Measurements from ENCODE around the gene HS3ST6. TPM values are rescaled to one million over a fixed set of nuclear protein-coding genes. Genes with fewer than 3 reads are reported as not detected.

The HS3ST6 gene
- total RNA-seq, 1 experiment from 2014 or later: 1.0 TPM

DNA sequence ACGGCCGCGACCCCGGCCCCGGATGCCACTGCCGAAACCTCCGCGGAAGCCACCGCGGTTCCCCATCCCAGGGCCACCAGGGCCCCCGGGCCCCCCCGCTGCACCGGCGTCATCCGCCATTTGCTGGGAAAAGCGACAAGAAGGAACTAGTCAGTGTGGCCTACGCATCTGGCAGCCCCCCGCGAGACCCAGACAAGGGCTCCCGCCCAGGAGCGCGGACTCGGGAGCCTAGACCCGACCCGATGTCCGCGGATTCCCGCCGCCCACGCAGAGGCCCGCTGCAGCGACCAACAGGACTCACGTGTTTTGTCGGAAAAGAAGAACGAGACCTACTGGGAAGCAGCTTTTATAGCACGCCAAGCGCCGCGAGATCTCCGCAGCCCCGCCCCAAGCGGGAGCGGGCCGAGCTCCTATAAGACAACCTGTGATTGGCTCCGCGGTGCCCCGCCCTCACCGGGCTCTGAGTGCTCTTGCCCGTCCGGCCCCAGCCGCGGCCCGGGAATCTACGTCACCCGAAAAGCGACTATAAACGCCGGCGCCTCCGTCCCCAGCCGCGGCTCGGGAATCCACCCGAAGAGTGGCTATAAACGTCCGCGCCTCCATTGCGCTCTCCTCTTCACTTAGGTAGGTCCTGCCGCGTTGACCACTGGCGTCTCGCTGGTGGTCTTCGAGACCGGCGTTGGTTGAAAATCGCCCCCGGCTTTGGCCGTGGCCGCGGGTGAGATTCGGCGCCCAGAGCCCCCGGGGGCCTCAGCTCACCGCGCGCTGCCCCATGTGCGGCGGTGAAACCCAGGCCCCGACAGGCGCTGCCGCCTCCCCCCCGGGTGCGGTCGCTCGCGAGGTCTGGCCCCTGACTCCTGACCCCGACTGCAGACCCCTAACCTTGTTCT is 46.5 kb upstream of the HS3ST6 start, which contains the start of gene RPS2:
Gene RPS2 (minus strand): TSS at position 321 of the 890 bp plus-strand sequence. CDS start 201 bp downstream, at position 120.
- DNase-seq (ENCODE audit: low spot score) (peak; percentile 99), ATAC-seq (peak; percentile 51)
- Mint-ChIP-seq H3K27me3 (ENCODE audit: low read depth) (no peaks in the 10 kb centered on the region), H3K36me3 (peaks cover 35% of the 10 kb centered on the region), H3K4me1 (peaks cover 39% of the 10 kb centered on the region), H3K4me3 (peak within 1 kb of the TSS; percentile 94), H3K27ac (peak within 1 kb of the TSS; percentile 97), H3K9me3 (no peaks in the 10 kb centered on the region)
- ChIA-PET POLR2A (interaction anchor here (0.7 to 2.3 kb wide), 22 partner anchors 9 to 544 kb away, joined by 3 to 20 read pairs (median 5); partner anchors contain the start of genes FAHD1, MAPK8IP3, MSRB1 and NOXO1), CTCF (interaction anchor here (0.7 to 1.0 kb wide), 9 partner anchors 13 to 83 kb away, joined by 3 to 12 read pairs (median 4); partner anchors contain the start of genes NOXO1, NTHL1 and TSC2)
- TF ChIP-seq ZNF263 (CRISPR knock-in tag; IDR thresholded peaks at IDR 0.05; ENCODE audit: low read depth): peak; percentile 32; the same call in 1 of the 2 replicates
- TF ChIP-seq, protein P1, sequence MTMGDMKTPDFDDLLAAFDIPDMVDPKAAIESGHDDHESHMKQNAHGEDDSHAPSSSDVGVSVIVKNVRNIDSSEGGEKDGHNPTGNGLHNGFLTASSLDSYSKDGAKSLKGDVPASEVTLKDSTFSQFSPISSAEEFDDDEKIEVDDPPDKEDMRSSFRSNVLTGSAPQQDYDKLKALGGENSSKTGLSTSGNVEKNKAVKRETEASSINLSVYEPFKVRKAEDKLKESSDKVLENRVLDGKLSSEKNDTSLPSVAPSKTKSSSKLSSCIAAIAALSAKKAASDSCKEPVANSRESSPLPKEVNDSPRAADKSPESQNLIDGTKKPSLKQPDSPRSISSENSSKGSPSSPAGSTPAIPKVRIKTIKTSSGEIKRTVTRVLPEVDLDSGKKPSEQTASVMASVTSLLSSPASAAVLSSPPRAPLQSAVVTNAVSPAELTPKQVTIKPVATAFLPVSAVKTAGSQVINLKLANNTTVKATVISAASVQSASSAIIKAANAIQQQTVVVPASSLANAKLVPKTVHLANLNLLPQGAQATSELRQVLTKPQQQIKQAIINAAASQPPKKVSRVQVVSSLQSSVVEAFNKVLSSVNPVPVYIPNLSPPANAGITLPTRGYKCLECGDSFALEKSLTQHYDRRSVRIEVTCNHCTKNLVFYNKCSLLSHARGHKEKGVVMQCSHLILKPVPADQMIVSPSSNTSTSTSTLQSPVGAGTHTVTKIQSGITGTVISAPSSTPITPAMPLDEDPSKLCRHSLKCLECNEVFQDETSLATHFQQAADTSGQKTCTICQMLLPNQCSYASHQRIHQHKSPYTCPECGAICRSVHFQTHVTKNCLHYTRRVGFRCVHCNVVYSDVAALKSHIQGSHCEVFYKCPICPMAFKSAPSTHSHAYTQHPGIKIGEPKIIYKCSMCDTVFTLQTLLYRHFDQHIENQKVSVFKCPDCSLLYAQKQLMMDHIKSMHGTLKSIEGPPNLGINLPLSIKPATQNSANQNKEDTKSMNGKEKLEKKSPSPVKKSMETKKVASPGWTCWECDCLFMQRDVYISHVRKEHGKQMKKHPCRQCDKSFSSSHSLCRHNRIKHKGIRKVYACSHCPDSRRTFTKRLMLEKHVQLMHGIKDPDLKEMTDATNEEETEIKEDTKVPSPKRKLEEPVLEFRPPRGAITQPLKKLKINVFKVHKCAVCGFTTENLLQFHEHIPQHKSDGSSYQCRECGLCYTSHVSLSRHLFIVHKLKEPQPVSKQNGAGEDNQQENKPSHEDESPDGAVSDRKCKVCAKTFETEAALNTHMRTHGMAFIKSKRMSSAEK (CRISPR knock-in tag; IDR thresholded peaks at IDR 0.05; ENCODE audit: borderline replicate concordance): 0 out of 2 replicates have a peak, but pooled peaks have one; percentile 9
- TF ChIP-seq NFYB (CRISPR knock-in tag; conservative IDR thresholded peaks at IDR 0.05; ENCODE audit: low read depth): peak; percentile 76
- TF ChIP-seq GABPB1 (CRISPR knock-in tag; IDR thresholded peaks at IDR 0.05): 0 out of 2 replicates have a peak, but pooled peaks have one; percentile 25
- TF ChIP-seq CREM (CRISPR knock-in tag; IDR thresholded peaks at IDR 0.05): peak; percentile 93
- peak; percentile 79; the same call in 1 of the 2 replicates for TF ChIP-seq ELF4 (CRISPR knock-in tag; IDR thresholded peaks at IDR 0.05; ENCODE audit: low read depth)
- 0 out of 2 replicates have a peak, but pooled peaks have one; percentile 18 for TF ChIP-seq ZNF416 (CRISPR knock-in tag; IDR thresholded peaks at IDR 0.05)
- peak; percentile 85; the same call in 1 of the 2 replicates for TF ChIP-seq PRRX2 (CRISPR knock-in tag; IDR thresholded peaks at IDR 0.05)
- TF ChIP-seq RELA (CRISPR knock-in tag; IDR thresholded peaks at IDR 0.05; ENCODE audit: borderline replicate concordance): 0 out of 2 replicates have a peak, but pooled peaks have one; percentile 39
- no peak for TF ChIP-seq JAZF1 (CRISPR knock-in tag; IDR thresholded peaks at IDR 0.05)
- no peak for TF ChIP-seq ZNF423 (CRISPR knock-in tag; IDR thresholded peaks at IDR 0.05)
- peak; percentile 73 for TF ChIP-seq SP1 (CRISPR knock-in tag; conservative IDR thresholded peaks at IDR 0.05)
- TF ChIP-seq NR1H2 (CRISPR knock-in tag; IDR thresholded peaks at IDR 0.05): no peak
- TF ChIP-seq, protein P2, sequence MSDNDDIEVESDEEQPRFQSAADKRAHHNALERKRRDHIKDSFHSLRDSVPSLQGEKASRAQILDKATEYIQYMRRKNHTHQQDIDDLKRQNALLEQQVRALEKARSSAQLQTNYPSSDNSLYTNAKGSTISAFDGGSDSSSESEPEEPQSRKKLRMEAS (CRISPR knock-in tag; IDR thresholded peaks at IDR 0.05): peak; percentile 91
- peak; percentile 37; the same call in 1 of the 2 replicates for TF ChIP-seq SMAD3 (CRISPR knock-in tag; IDR thresholded peaks at IDR 0.05; ENCODE audit: borderline replicate concordance)
- no peak for TF ChIP-seq SOX15 (CRISPR knock-in tag; IDR thresholded peaks at IDR 0.05)
- TF ChIP-seq HMGA2 (CRISPR knock-in tag; IDR thresholded peaks at IDR 0.05): no peak
- peak; percentile 33; the same call in 1 of the 2 replicates for TF ChIP-seq EMX1 (CRISPR knock-in tag; IDR thresholded peaks at IDR 0.05)
- TF ChIP-seq, protein P3, sequence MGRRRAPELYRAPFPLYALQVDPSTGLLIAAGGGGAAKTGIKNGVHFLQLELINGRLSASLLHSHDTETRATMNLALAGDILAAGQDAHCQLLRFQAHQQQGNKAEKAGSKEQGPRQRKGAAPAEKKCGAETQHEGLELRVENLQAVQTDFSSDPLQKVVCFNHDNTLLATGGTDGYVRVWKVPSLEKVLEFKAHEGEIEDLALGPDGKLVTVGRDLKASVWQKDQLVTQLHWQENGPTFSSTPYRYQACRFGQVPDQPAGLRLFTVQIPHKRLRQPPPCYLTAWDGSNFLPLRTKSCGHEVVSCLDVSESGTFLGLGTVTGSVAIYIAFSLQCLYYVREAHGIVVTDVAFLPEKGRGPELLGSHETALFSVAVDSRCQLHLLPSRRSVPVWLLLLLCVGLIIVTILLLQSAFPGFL (CRISPR knock-in tag; IDR thresholded peaks at IDR 0.05; ENCODE audit: borderline replicate concordance): 0 out of 2 replicates have a peak, but pooled peaks have one; percentile 54
- TF ChIP-seq, protein P4, sequence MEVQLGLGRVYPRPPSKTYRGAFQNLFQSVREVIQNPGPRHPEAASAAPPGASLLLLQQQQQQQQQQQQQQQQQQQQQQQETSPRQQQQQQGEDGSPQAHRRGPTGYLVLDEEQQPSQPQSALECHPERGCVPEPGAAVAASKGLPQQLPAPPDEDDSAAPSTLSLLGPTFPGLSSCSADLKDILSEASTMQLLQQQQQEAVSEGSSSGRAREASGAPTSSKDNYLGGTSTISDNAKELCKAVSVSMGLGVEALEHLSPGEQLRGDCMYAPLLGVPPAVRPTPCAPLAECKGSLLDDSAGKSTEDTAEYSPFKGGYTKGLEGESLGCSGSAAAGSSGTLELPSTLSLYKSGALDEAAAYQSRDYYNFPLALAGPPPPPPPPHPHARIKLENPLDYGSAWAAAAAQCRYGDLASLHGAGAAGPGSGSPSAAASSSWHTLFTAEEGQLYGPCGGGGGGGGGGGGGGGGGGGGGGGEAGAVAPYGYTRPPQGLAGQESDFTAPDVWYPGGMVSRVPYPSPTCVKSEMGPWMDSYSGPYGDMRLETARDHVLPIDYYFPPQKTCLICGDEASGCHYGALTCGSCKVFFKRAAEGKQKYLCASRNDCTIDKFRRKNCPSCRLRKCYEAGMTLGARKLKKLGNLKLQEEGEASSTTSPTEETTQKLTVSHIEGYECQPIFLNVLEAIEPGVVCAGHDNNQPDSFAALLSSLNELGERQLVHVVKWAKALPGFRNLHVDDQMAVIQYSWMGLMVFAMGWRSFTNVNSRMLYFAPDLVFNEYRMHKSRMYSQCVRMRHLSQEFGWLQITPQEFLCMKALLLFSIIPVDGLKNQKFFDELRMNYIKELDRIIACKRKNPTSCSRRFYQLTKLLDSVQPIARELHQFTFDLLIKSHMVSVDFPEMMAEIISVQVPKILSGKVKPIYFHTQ (CRISPR knock-in tag; IDR thresholded peaks at IDR 0.05): peak; percentile 78; the same call in 1 of the 2 replicates
- peak; percentile 65; the same call in 1 of the 2 replicates for TF ChIP-seq TEAD1 (CRISPR knock-in tag; IDR thresholded peaks at IDR 0.05)
- no peak for TF ChIP-seq CBFB (CRISPR knock-in tag; IDR thresholded peaks at IDR 0.05; ENCODE audit: low read depth)
- TF ChIP-seq FOXK1 (CRISPR knock-in tag; IDR thresholded peaks at IDR 0.05): peak; percentile 72
- TF ChIP-seq, protein P5, sequence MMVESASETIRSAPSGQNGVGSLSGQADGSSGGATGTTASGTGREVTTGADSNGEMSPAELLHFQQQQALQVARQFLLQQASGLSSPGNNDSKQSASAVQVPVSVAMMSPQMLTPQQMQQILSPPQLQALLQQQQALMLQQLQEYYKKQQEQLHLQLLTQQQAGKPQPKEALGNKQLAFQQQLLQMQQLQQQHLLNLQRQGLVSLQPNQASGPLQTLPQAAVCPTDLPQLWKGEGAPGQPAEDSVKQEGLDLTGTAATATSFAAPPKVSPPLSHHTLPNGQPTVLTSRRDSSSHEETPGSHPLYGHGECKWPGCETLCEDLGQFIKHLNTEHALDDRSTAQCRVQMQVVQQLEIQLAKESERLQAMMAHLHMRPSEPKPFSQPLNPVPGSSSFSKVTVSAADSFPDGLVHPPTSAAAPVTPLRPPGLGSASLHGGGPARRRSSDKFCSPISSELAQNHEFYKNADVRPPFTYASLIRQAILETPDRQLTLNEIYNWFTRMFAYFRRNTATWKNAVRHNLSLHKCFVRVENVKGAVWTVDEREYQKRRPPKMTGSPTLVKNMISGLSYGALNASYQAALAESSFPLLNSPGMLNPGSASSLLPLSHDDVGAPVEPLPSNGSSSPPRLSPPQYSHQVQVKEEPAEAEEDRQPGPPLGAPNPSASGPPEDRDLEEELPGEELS (CRISPR knock-in tag; IDR thresholded peaks at IDR 0.05): peak; percentile 20; the same call in 1 of the 2 replicates

All from WTC11 (cell line).